Stimulated activated CD8-positive, alpha-beta memory T cell treated with anti-CD3 and anti-CD28 coated beads, Interleukin-7, amount 100 ng/mL, for 48 hours (primary cell): ENCODE measurements around the gene KRIT1.

Source experiments
- DNase-seq, 2 donors: peaks; one replicate each; pipeline ENCODE4 v3.0.0-alpha.2; 2020; ENCODE audit warnings: low read depth in 1 of 2; ENCODE audit errors: extremely low read depth in 1 of 2

Gene KRIT1

GRCh38 chr7:92156990-92157389 is 88.7 kb downstream of the KRIT1 start:
- DNase-seq, result no peak

DNA sequence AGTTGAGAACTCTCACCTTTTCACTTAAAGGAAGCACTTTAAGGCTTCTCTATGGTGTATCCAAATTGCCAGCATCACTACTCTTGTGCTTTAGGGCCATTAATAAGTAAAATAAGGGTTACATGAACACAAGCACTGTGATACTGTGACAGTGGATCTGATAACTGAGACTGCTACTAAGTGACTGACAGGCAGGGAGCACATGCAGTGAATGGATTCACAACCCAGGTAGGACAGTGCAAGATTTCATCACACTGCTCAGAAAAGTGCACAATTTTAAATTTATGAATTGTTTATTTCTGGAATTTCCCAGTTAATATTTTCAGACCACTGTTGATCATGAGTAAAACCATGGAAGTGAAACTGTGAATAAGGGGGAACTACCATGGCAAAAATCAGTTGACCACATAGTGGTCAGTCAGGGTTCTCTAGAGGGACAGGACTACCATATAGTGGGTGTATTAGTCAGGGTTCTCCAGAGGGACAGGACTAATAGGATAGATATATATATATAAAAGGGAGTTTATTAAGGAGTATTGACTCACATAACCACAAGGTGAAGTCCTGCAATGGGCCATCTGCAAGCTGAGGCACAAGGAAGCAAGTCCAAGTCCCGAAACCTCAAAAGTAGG is 90.5 kb downstream of the KRIT1 start:
- no peak for DNase-seq

DNA sequence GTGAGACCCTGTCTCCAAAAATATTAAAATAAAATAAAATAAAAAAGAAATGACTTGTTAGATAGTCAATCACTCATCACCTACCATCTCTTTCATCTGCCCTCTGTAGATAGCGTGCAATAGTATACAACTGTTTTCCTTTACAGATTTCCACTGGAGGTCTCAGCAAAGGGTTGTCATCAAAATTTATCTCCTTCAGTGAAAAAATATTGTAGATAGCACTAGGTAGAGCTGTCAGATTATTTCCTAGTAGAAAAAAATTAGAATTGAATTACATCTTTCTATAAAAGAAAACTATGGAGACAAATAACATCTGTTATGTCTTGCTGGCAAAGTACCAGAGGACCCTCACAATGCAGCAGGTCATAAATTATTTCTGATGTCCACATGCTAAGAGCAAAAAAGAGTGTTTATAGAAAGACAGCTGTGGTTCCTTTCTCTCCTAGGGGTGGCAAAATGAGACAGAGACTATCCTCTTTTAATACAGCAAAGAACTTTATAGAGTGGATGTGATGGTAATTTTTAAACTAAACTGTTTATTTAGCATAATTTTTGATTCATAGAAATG is 95.2 kb downstream of the KRIT1 start:
- no peak for DNase-seq

DNA sequence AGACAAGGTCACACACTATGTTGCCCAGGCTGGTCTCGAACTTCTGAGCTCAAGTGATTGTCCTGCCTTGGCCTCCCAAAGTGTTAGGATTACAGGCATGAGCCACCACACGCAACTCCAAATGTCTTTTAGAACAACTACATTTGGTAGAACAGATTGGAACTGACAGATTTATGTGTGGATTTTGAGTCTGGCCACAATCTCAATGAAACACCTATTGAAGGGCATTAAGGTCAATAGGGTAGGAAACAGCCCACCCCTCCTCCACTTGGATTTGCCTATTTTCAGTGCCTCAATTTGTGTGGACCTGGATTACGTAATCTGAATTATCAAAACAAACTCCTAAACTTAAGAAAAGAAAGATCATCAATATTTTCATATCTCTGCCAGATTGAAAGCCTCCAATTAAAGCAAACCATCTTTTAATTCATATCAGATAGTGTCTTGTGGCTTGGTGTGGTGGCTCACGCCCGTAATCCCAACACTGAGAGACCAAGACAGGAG is 95.9 kb downstream of the KRIT1 start:
- no peak for DNase-seq
